Measurements from ENCODE around the gene IQGAP2.

The IQGAP2 gene

GRCh38 chr5:76561959-76562358, 158.9 kb downstream of the IQGAP2 start:
- H3K9me3 Mint-ChIP-seq, result no peaks in the 10 kb centered on the region
- H3K27me3 Mint-ChIP-seq (ENCODE audit: low read depth), result no peaks in the 10 kb centered on the region
- no peak overlapping the region for H3K4me3 Mint-ChIP-seq
- H3K36me3 Mint-ChIP-seq (ENCODE audit: low read depth), result peaks cover 30% of the 10 kb centered on the region
- H3K27ac Mint-ChIP-seq, result no peak overlapping the region
- peaks cover 12% of the 10 kb centered on the region for H3K4me1 Mint-ChIP-seq (ENCODE audit: low read depth)

DNA sequence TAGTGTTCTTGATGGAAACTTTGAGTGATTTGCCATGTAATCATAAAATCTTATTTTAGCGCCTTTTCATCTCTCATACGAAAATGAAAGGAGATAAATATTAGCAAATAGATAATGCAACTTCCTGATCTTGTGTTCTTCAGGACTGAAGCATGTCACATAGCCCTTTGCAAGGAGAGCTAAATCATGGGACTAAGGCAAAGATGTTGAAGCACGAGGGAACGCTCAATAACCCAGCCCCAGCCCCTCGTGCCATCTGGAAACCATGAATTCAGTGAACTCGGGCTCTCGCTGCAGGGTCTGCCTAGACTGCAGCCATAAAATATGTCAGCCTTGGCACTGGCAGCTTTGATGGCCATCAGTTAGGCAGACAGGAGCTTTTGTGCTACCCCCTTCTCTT, 161.9 kb downstream of the IQGAP2 start:
- Mint-ChIP-seq H3K4me1 (ENCODE audit: low read depth) (peaks cover 4% of the 10 kb centered on the region), H3K36me3 (ENCODE audit: low read depth) (peaks cover 28% of the 10 kb centered on the region), H3K27me3 (ENCODE audit: low read depth) (no peaks in the 10 kb centered on the region), H3K4me3 (no peak overlapping the region), H3K27ac (no peak overlapping the region), H3K9me3 (no peaks in the 10 kb centered on the region)

DNA sequence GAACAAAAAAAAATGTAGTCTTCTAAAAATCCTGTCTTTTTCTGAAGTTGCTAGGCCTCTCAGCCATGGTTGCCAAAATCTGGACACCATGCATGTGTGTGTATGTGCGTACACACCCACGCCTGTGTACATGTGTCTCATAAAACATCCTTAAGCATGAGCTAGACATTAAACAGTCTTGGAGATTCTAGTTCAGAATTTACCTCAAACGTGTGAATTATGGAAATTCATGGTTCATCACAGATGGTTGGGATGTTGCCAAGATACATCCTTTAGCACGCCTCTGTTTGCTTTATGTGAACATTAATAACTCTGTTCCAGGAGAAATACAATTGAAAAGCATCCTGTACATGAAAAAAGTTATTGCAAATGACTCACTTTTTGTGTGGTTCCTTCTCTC, 167.1 kb downstream of the IQGAP2 start:
- no peak overlapping the region for H3K27ac Mint-ChIP-seq
- H3K27me3 Mint-ChIP-seq (ENCODE audit: low read depth), result no peaks in the 10 kb centered on the region
- peaks cover 24% of the 10 kb centered on the region for H3K36me3 Mint-ChIP-seq (ENCODE audit: low read depth)
- H3K9me3 Mint-ChIP-seq, result no peaks in the 10 kb centered on the region
- H3K4me3 Mint-ChIP-seq, result no peak overlapping the region
- no peaks in the 10 kb centered on the region for H3K4me1 Mint-ChIP-seq (ENCODE audit: low read depth)

DNA sequence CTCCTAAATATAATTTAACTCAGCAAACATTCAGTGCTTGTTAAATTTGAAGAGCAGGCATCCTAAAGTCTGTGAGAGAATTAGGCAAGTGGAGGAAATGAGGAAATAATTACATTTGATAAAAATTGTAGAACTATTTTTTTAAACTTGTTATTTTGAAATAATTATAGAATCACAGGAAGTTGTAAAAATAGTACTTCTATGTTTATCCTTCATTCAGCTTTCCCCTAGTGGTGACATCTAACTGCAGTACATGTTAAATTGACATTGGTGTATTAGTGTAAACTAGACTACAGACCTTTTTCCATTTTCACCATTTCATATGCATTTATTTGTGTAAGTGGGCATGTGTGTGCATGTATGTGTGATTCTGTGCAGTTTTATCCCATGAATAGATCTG, 168.5 kb downstream of the IQGAP2 start:
- no peak overlapping the region for H3K4me3 Mint-ChIP-seq
- no peak overlapping the region for H3K27ac Mint-ChIP-seq
- H3K9me3 Mint-ChIP-seq, result no peaks in the 10 kb centered on the region
- no peaks in the 10 kb centered on the region for H3K4me1 Mint-ChIP-seq (ENCODE audit: low read depth)
- H3K36me3 Mint-ChIP-seq (ENCODE audit: low read depth), result peaks cover 18% of the 10 kb centered on the region
- H3K27me3 Mint-ChIP-seq (ENCODE audit: low read depth), result no peaks in the 10 kb centered on the region

GRCh38 chr5:76576450-76576849, 173.4 kb downstream of the IQGAP2 start:
- peaks cover 12% of the 10 kb centered on the region for H3K36me3 Mint-ChIP-seq (ENCODE audit: low read depth)
- H3K27me3 Mint-ChIP-seq (ENCODE audit: low read depth), result no peaks in the 10 kb centered on the region
- H3K27ac Mint-ChIP-seq, result no peak overlapping the region

DNA sequence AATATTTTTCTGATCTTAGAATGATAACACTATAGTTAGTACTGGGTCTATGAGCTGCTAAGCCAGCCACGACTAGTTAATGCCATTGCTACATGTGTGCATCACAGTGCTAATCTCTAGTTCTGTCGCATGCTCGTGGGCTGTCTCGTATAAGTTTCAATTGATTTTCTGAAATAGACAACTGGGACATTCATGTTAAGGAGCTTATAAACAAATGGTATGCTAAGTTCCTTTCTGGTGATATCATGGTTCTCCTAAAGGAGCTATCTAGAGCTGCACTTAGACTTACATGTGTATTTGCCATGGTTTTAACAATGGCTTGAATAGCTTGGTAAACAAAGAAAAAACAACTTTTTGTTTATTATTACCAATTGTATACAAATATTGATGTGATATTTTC, 173.9 kb downstream of the IQGAP2 start:
- no peak overlapping the region for H3K4me3 Mint-ChIP-seq
- H3K36me3 Mint-ChIP-seq (ENCODE audit: low read depth), result peaks cover 8% of the 10 kb centered on the region
- H3K4me1 Mint-ChIP-seq (ENCODE audit: low read depth), result peaks cover 7% of the 10 kb centered on the region
- H3K27me3 Mint-ChIP-seq (ENCODE audit: low read depth), result no peaks in the 10 kb centered on the region
- H3K27ac Mint-ChIP-seq, result no peak overlapping the region
- no peaks in the 10 kb centered on the region for H3K9me3 Mint-ChIP-seq

More at GRCh38 chr5:76576450-76576849, 173.4 kb downstream of the IQGAP2 start:
- no peaks in the 10 kb centered on the region for H3K9me3 Mint-ChIP-seq
- peaks cover 7% of the 10 kb centered on the region for H3K4me1 Mint-ChIP-seq (ENCODE audit: low read depth)
- no peak overlapping the region for H3K4me3 Mint-ChIP-seq

DNA sequence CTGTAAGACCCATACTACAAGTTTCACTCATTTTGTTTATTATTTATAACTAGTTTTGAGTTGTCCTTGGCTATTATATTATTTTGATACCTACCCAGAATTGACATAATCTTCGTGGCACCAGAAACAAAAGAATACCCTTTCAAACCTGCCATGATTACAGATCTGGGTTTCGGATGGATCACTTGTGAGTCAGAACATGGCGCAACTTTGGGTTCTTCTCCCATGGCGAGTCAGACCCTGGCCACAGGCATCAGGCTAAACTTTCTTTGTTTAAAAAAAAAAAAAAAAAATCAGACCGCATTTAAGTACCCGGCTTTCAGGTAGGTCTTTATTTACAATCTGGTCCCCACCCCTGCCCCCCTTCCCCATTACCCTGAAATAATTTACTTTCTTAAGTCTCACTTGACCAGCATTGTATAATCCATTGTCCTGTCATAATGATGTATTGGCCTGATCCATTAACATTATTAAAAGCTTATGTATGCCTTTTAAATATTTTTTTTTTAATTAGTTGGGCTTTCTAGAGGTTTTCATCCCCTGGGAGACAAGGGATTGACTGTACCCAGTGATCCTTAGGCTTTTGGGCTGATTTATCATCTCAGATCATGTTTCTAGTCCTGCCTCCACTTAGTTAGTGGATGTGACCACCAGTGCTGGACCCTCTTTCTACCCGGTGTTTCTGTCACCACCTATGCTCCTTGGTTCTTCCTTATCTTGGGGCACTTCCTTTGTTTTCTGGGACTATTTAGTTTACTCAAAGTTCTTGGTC, 176.3 kb downstream of the IQGAP2 start:
- H3K4me3 Mint-ChIP-seq, result no peak overlapping the region
- H3K27ac Mint-ChIP-seq, result no peak overlapping the region
- peaks cover 10% of the 10 kb centered on the region for H3K4me1 Mint-ChIP-seq (ENCODE audit: low read depth)
- no peaks in the 10 kb centered on the region for H3K9me3 Mint-ChIP-seq
- H3K36me3 Mint-ChIP-seq (ENCODE audit: low read depth), result peaks cover 11% of the 10 kb centered on the region
- H3K27me3 Mint-ChIP-seq (ENCODE audit: low read depth), result no peaks in the 10 kb centered on the region

DNA sequence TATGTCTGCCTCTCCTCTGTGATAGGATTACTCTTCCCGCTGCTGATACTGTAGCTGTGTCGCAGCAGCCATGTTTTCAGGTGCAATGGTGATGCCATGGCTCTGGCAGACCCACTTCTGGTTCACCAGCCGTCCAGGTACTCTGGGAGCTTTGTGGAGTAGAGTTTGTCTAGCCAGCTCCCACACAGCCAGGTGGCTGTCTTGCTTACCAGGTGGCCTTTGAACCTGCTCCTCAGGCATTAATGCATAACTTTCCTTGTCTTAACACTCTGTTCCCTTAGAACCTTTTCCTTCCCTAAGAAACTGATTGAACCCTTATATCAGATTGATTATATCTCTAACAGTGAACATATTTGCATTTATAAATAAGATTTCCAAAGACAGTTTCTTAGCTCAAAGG, 177.9 kb downstream of the IQGAP2 start:
- Mint-ChIP-seq H3K4me1 (ENCODE audit: low read depth) (peaks cover 10% of the 10 kb centered on the region), H3K9me3 (no peaks in the 10 kb centered on the region), H3K27ac (no peak overlapping the region), H3K4me3 (no peak overlapping the region), H3K36me3 (ENCODE audit: low read depth) (peaks cover 14% of the 10 kb centered on the region), H3K27me3 (ENCODE audit: low read depth) (no peaks in the 10 kb centered on the region)

DNA sequence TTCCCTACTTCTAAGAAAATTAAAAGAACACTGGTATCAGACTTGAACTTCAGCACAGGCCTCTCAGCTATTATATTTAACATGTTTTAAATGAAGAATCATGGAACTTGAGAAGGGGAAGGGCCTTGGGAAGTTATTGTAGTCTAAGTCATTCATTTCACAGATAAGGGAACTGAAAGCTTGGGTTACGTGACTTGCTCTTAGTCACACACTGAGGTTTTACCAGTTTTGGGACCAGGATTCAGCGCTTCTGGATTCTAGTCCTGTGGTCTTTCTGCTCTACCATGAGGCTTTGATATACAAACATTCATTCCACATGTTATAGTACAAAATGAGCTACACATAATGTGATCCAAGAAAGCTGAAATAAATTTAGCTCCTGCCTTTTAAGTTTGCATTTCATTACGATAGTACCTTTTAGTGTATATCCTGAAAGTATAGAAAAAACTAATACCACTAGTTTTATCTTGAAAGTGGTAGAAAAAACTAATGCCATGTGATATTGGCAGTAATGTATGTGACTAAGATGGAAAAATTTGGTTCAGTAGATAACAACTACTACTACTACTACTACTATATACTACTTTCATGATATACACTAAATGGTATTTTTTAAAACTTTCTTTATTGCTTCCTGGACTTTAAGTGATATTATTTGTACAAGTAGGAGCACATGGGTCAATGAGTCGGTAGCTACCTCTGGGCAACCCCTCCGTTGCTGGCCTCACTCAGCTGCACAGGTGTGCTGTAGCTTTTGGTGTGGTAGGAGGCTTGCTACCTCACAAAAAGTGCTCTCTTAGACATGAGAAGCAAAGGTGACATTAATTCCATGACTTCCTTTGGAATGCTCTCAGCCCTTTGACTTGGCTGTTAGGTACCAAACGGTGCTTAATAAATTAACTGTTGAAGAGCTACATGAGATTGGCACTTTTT, 179.4 kb downstream of the IQGAP2 start:
- Mint-ChIP-seq H3K27ac (no peak overlapping the region), H3K27me3 (ENCODE audit: low read depth) (no peaks in the 10 kb centered on the region), H3K4me3 (no peak overlapping the region)

GRCh38 chr5:76583163-76584047, 180.3 kb downstream of the IQGAP2 start:
- Mint-ChIP-seq H3K27ac (no peak overlapping the region), H3K9me3 (no peaks in the 10 kb centered on the region), H3K36me3 (ENCODE audit: low read depth) (peaks cover 12% of the 10 kb centered on the region)

More for the DNA sequence above, 179.4 kb downstream of the IQGAP2 start:
- H3K4me1 Mint-ChIP-seq (ENCODE audit: low read depth), result peaks cover 10% of the 10 kb centered on the region
- no peaks in the 10 kb centered on the region for H3K9me3 Mint-ChIP-seq
- peaks cover 12% of the 10 kb centered on the region for H3K36me3 Mint-ChIP-seq (ENCODE audit: low read depth)

GRCh38 chr5:76585783-76586217, 182.7 kb downstream of the IQGAP2 start:
- H3K27me3 Mint-ChIP-seq (ENCODE audit: low read depth), result no peaks in the 10 kb centered on the region
- no peaks in the 10 kb centered on the region for H3K9me3 Mint-ChIP-seq
- H3K36me3 Mint-ChIP-seq (ENCODE audit: low read depth), result peaks cover 17% of the 10 kb centered on the region
- H3K4me3 Mint-ChIP-seq, result no peak overlapping the region
- H3K4me1 Mint-ChIP-seq (ENCODE audit: low read depth), result peaks cover 16% of the 10 kb centered on the region
- no peak overlapping the region for H3K27ac Mint-ChIP-seq

More at GRCh38 chr5:76583163-76584047, 180.3 kb downstream of the IQGAP2 start:
- H3K27me3 Mint-ChIP-seq (ENCODE audit: low read depth), result no peaks in the 10 kb centered on the region
- H3K4me1 Mint-ChIP-seq (ENCODE audit: low read depth), result peaks cover 9% of the 10 kb centered on the region
- no peak overlapping the region for H3K4me3 Mint-ChIP-seq

- H3K36me3 Mint-ChIP-seq (ENCODE audit: low read depth), result peaks cover 23% of the 10 kb centered on the region
- no peaks in the 10 kb centered on the region for H3K9me3 Mint-ChIP-seq
- no peak overlapping the region for H3K4me3 Mint-ChIP-seq
- peaks cover 15% of the 10 kb centered on the region for H3K4me1 Mint-ChIP-seq (ENCODE audit: low read depth)
- no peak overlapping the region for H3K27ac Mint-ChIP-seq
- no peaks in the 10 kb centered on the region for H3K27me3 Mint-ChIP-seq (ENCODE audit: low read depth)
Observed at GRCh38 chr5:76586531-76586930, 183.4 kb downstream of the IQGAP2 start.

DNA sequence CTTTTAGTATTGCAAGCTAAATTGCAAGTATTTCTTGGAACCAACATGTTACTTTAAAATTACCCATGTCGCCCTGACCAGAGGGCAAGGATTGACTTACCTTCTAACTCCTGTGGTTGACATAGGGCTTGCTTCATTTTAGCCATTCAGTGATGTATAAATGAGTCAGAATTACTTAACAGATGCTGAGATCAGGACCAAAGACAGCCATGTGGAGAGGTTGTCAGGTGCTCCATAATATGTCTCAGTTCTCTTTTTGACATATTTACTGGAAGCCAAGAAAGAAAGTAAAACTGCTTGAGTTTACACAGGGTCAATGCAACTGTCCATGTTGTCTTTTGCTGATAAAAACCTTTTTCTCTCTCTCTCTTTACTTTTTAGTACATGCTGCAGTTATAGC, 186.9 kb downstream of the IQGAP2 start:
- Mint-ChIP-seq H3K4me1 (ENCODE audit: low read depth) (peaks cover 14% of the 10 kb centered on the region), H3K36me3 (ENCODE audit: low read depth) (peaks cover 49% of the 10 kb centered on the region), H3K4me3 (no peak overlapping the region), H3K27me3 (ENCODE audit: low read depth) (no peaks in the 10 kb centered on the region), H3K27ac (no peak overlapping the region), H3K9me3 (no peaks in the 10 kb centered on the region)

DNA sequence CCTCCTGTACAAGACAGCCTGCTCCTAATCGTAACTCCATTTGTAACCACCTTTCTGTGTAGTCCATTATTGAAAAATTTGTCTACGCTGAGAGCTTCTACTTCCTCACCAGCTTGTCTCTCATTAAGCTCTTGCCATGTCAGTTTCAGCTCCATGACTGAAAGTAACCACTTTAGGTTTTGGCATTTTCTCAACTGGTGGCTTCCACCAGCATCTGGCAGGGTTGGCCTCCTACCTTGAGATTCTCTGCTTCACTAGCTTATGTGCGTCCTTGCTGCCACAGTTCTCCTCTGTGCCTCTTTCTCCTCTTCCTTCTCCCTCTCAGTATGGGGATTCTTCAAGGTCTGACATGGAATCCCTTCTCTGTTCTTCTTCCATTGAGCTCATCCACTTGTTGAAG, 188.3 kb downstream of the IQGAP2 start:
- H3K4me1 Mint-ChIP-seq (ENCODE audit: low read depth), result peaks cover 14% of the 10 kb centered on the region
- no peak overlapping the region for H3K4me3 Mint-ChIP-seq
- no peak overlapping the region for H3K27ac Mint-ChIP-seq
- H3K9me3 Mint-ChIP-seq, result no peaks in the 10 kb centered on the region
- H3K27me3 Mint-ChIP-seq (ENCODE audit: low read depth), result no peaks in the 10 kb centered on the region
- peaks cover 54% of the 10 kb centered on the region for H3K36me3 Mint-ChIP-seq (ENCODE audit: low read depth)
